Panc1 (cell line): ENCODE data around the gene CYP2B6.
"Not testable (repeated sequence)": the region's sequence is repeated elsewhere in the genome, so short reads cannot be mapped to it uniquely, and the experiment has no call there.

Source experiments
- CTCF ChIP-seq: fragments of 450-650 bp; IDR thresholded peaks from 2 replicates; pipeline ENCODE4 v1.5.1; 2017; ENCODE audit warnings: mild to moderate bottlenecking
- SIN3A ChIP-seq: IDR thresholded peaks from 2 replicates; pipeline ENCODE4 v1.6.1; 2012; ENCODE audit warnings: low read depth, mild to moderate bottlenecking, low read length, moderate library complexity, borderline replicate concordance; ENCODE audit not compliant: insufficient read depth

- not testable (repeated sequence) for TF ChIP-seq CTCF, SIN3A
Measured at GRCh38 chr19:41045095-41045494, 54.0 kb downstream of the CYP2B6 start.
